ENCODE measurements around the gene C2orf15. TPM values are rescaled to one million over a fixed set of nuclear protein-coding genes. Genes with fewer than 3 reads are reported as not detected.

Gene C2orf15
- total and polyA plus RNA-seq, 2 of the 4 experiments (the other 2 are of a cell fraction): under 0.01 TPM; not detected in 1

- H3K18ac ChIP-seq (ENCODE audit: low read depth, low read length): peak within 1 kb of the TSS; percentile 56
- peak within 1 kb of the TSS; percentile 89 for H3K9ac ChIP-seq (ENCODE audit: low read depth, low read length)
- H3K56ac ChIP-seq (ENCODE audit: extremely low read depth, insufficient read depth, low read length): peak within 1 kb of the TSS; percentile 54
- H3K79me1 ChIP-seq (ENCODE audit: low read depth in 1 of 2, low read length in 2 of 2): peaks cover 15 to 20% of the 10 kb centered on the region in 2 experiments
- peak within 1 kb of the TSS; percentile 37; the same call in 1 of the 3 replicates for H2BK15ac ChIP-seq (ENCODE audit: low read depth, low read length)
- in situ Hi-C loops (cut with MboI; ENCODE audit: low sequenced_read_pairs) (loop anchor here (25.0 kb wide), 1 partner anchor 1107 kb away; no protein-coding TSS in a partner anchor), dilution Hi-C loops (cut with HindIII; ENCODE audit: low sequenced_read_pairs, unreplicated experiment) (no loop called here), intact Hi-C loops (cut with micrococcal nuclease) (loop anchor here (2.0 kb wide), 1 partner anchor 336 kb away; the partner anchor contains the start of gene REV1)
- H2BK5ac ChIP-seq (ENCODE audit: low read depth, low read length, poor library complexity, severe bottlenecking): peak within 1 kb of the TSS; percentile 65
- H4K5ac ChIP-seq (ENCODE audit: low read depth, low read length): peak within 1 kb of the TSS; percentile 88
- H3K4ac ChIP-seq (ENCODE audit: low read depth, low read length): peak within 1 kb of the TSS; percentile 86
- ATAC-seq (ENCODE audit: low read depth) (peak; percentile 100), DNase-seq (peak; percentile 92)
- H3K9me1 ChIP-seq (ENCODE audit: insufficient read depth, low read length): no peaks in the 10 kb centered on the region
- 1% methylated on average over 51 of the region's 70 CpGs; no CpG with 5 or more reads in 1 of the 2 experiments for WGBS, 2 experiments (ENCODE audit: extremely low coverage in 2 of 2, insufficient read length in 1 of 2)
- peak within 1 kb of the TSS; percentile 74 for H3K23ac ChIP-seq (ENCODE audit: low read depth, low read length)
- peak within 1 kb of the TSS; percentile 35 for H2BK120ac ChIP-seq (ENCODE audit: low read depth, low read length)
- peak; percentile 7; the same call in 1 of the 2 replicates for TF ChIP-seq CTCF (conservative IDR thresholded peaks at IDR 0.05; ENCODE audit: low read depth, low read length)
- TF ChIP-seq POLR2A (IDR thresholded peaks at IDR 0.05; ENCODE audit: low read depth, low read length): peak; percentile 54
- 0 out of 2 replicates have a peak, but pooled peaks have one; percentile 1 for TF ChIP-seq NFE2L2 (IDR thresholded peaks at IDR 0.05; ENCODE audit: low read depth, low read length)
- TF ChIP-seq MXI1 (IDR thresholded peaks at IDR 0.05; ENCODE audit: borderline replicate concordance, low read depth, low read length): 0 out of 2 replicates have a peak, but pooled peaks have one; percentile 79
- TF ChIP-seq BHLHE40 (IDR thresholded peaks at IDR 0.05; ENCODE audit: low read depth, low read length): peak; percentile 41; the same call in 1 of the 2 replicates
- TF ChIP-seq RFX5 (IDR thresholded peaks at IDR 0.05; ENCODE audit: low read depth, low read length): no peak
- TF ChIP-seq MAZ (IDR thresholded peaks at IDR 0.05; ENCODE audit: borderline replicate concordance, low read depth, low read length): peak; percentile 69; the same call in 1 of the 2 replicates
- peak; percentile 68 for TF ChIP-seq RCOR1 (IDR thresholded peaks at IDR 0.05; ENCODE audit: insufficient replicate concordance, low read length)
- no peak for TF ChIP-seq SMC3 (IDR thresholded peaks at IDR 0.05; ENCODE audit: low read depth, low read length)
- 0 out of 2 replicates have a peak, but pooled peaks have one; percentile 2 for TF ChIP-seq CEBPB (IDR thresholded peaks at IDR 0.05; ENCODE audit: low read depth, low read length)
- TF ChIP-seq USF2 (IDR thresholded peaks at IDR 0.05; ENCODE audit: low read depth, low read length): peak; percentile 46; the same call in 1 of the 2 replicates
- TF ChIP-seq CHD1 (IDR thresholded peaks at IDR 0.05; ENCODE audit: low read depth, low read length): no peak
- no peaks in the 10 kb centered on the region for H3K27me3 ChIP-seq (ENCODE audit: control insufficient read depth, insufficient read depth, low read length)
- H2AK5ac ChIP-seq (ENCODE audit: low read depth, low read length): 0 out of 2 replicates have a peak within 1 kb of the TSS, but pooled peaks have one; percentile 4
- peak within 1 kb of the TSS; percentile 93 for H3K4me2 ChIP-seq (ENCODE audit: low read depth, low read length)
- no peaks in the 10 kb centered on the region for H3K36me3 ChIP-seq (ENCODE audit: control insufficient read depth, insufficient read depth, low read length)
- no peaks in the 10 kb centered on the region for H4K20me1 ChIP-seq (ENCODE audit: insufficient read depth, low read length)
- BruUV-seq (replicated peaks): no TSS peak
- H3K4me1 ChIP-seq (ENCODE audit: control insufficient read depth, insufficient read depth, low read length): peaks cover 5% of the 10 kb centered on the region
- peak within 1 kb of the TSS; percentile 77 for H4K91ac ChIP-seq (ENCODE audit: insufficient read depth, low read depth, low read length)
- H3K4me3 ChIP-seq (ENCODE audit: insufficient read depth, low read depth, low read length): peak within 1 kb of the TSS; percentile 79
- H3K27ac ChIP-seq (ENCODE audit: insufficient read depth, low read length): peak within 1 kb of the TSS; percentile 72
- H2AK9ac ChIP-seq (replicated peaks; ENCODE audit: low read depth, low read length, poor library complexity): peak within 1 kb of the TSS; percentile 89
- ChIA-PET CTCF (interaction anchor here (0.6 to 1.3 kb wide), 2 partner anchors 9 to 13 kb away, joined by 4 to 5 read pairs; no protein-coding TSS in a partner anchor), POLR2A (ENCODE audit: unreplicated experiment) (no interaction called here)
- no peaks in the 10 kb centered on the region for H3K9me3 ChIP-seq (ENCODE audit: control insufficient read depth, insufficient read depth, low read length)
- H3K14ac ChIP-seq (replicated peaks; ENCODE audit: low read depth, low read length): peak within 1 kb of the TSS; percentile 86
- no peak within 1 kb of the TSS; the same call in 1 of the 2 replicates for H2BK20ac ChIP-seq (ENCODE audit: low read depth, low read length)
- H4K8ac ChIP-seq (ENCODE audit: low read depth in 2 of 2, low read length in 2 of 2): peak within 1 kb of the TSS; percentile 93 to 95
- H2AFZ ChIP-seq (replicated peaks; ENCODE audit: low read length, poor library complexity): peak within 1 kb of the TSS; percentile 98
Measured at GRCh38 chr2:99154643-99155536, 13.4 kb downstream of the C2orf15 start, which contains the start of the genes LIPT1 and TSGA10. Gene LIPT1 (plus strand): TSS chr2:99154967. CDS start chr2:99161958, 6,991 bp downstream. Gene TSGA10 (minus strand): TSS chr2:99154942. CDS start chr2:99109439, 45,503 bp downstream.

Measured in IMR-90 (cell line).